Muscle layer of colon (tissue), 2 donors: Measurements from ENCODE around the gene NANOG.
"Not testable (repeated sequence)": the region's sequence is repeated elsewhere in the genome, so short reads cannot be mapped to it uniquely, and the experiment has no call there.

Experiments used
- H3K27ac ChIP-seq: one replicate; pipeline ENCODE4 v1.7.0; 2013; ENCODE audit warnings: low read depth, mild to moderate bottlenecking, low read length, moderate library complexity
- H3K27me3 ChIP-seq, 2 donors: one replicate each; pipeline ENCODE4 v1.7.0; 2013; ENCODE audit warnings: low read length in 2 of 2, mild to moderate bottlenecking in 2 of 2; ENCODE audit not compliant: insufficient read depth in 2 of 2, control insufficient read depth in 1 of 2
- H3K36me3 ChIP-seq: one replicate; pipeline ENCODE4 v1.7.0; 2013; ENCODE audit warnings: mild to moderate bottlenecking, low read length; ENCODE audit not compliant: insufficient read depth
- H3K4me1 ChIP-seq: one replicate; pipeline ENCODE4 v1.7.0; 2013; ENCODE audit warnings: mild to moderate bottlenecking, low read length; ENCODE audit not compliant: insufficient read depth
- H3K4me3 ChIP-seq, 2 donors: one replicate each; pipeline ENCODE4 v1.7.0; 2013; ENCODE audit warnings: low read length in 2 of 2, low read depth in 1 of 2, mild to moderate bottlenecking in 1 of 2, moderate library complexity in 1 of 2
- H3K9ac ChIP-seq: one replicate; pipeline ENCODE4 v1.7.0; 2013; ENCODE audit warnings: low read length
- H3K9me3 ChIP-seq: one replicate; pipeline ENCODE4 v1.7.0; 2013; ENCODE audit warnings: mild to moderate bottlenecking, low read length
- donor health status: abdominal sarcoma.
- donor health status: Adenocarcinoma of cecum.

NANOG gene

DNA sequence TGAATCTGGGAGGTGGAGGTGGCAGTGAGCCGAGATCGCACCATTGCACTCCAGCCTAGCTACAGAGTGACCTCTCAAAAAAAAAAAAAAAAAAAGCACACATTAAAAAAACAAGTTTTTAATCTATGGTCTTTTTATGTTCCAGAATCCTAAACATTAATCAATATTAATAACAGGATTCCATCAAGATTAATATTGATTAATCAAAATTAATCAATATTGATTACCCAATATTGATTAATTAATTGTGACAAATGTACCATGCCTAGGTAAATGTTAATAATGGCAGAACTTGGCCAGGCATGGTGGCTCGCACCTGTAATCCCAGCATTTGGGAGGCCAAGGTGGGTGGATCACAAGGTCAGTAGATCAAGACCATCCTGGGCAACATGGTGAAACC lies 7.9 kb upstream of the NANOG start:
- Histone ChIP-seq H3K27me3 (no peaks in the 10 kb centered on the region), H3K9me3 (no peaks in the 10 kb centered on the region)

DNA sequence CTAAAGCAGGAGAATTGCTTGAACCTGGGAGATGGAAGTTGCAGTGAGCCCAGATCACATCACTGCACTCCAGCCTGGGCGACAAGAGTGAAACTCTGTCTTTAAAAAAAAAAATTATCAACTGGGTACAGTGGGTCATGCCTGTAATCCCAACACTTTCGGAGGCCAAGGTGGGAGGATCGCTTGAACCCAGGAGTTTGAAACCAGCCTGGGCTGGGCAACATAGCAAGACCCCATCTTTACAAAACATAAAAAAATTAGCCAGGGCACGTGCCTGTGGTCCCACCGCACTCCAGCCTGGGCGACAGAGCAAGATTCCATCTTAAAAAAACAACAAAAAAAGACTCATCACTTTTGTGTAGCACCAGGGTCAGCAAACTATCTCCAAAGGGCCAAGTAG lies 7.1 kb upstream of the NANOG start:
- Histone ChIP-seq H3K9ac (no peak overlapping the region), H3K4me3 (no peak overlapping the region), H3K4me1 (no peaks in the 10 kb centered on the region), H3K36me3 (no peaks in the 10 kb centered on the region), H3K9me3 (no peaks in the 10 kb centered on the region), H3K27ac (no peak overlapping the region), H3K27me3 (no peaks in the 10 kb centered on the region)

More for the DNA sequence above, 7.9 kb upstream of the NANOG start:
- Histone ChIP-seq H3K27ac (no peak overlapping the region), H3K9ac (no peak overlapping the region), H3K4me3 (no peak overlapping the region), H3K4me1 (no peaks in the 10 kb centered on the region), H3K36me3 (no peaks in the 10 kb centered on the region)

DNA sequence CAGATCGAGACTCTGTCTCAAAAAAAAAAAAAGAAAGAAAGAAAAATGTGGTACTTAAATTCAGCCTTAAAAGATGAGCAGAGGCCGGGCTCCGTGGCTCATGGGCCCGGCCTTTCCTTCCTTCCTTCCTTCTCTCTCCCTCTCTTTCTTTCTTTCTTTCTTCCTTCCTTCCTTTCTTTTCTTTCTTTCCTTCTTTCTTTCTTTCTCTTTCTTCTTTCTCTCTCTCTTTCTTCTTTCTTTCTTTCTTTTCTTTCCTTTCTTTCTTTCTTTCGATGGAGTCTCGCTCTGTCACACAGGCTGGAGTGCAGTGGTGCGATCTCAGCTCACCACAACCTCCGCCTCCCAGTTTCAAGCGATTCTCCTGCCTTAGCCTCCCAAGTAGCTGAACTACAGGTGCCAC lies 5.8 kb upstream of the NANOG start:
- H3K9me3 ChIP-seq, H3K9ac ChIP-seq, H3K27me3 ChIP-seq, H3K36me3 ChIP-seq, H3K4me1 ChIP-seq, H3K27ac ChIP-seq, H3K4me3 ChIP-seq: not testable (repeated sequence)

DNA sequence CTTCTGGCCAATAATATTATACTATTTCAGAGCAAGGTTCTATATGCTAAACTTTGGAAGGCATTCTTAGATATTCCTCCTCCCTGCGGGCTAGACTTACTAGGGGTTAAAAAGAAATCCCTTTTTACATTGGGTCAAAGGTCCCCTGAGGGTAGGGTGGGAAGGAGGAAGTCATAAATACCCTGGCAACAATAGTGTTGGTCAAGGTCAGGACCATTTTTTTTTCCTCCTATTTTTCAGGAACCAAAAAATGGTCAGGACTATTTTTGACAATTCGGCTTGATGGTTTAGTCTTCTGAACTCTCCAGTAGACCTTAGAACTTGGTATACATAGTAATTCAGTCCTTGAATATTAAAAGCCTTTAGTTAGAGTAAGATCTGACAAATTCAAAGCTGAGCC lies 4.5 kb upstream of the NANOG start:
- Histone ChIP-seq H3K27ac (no peak overlapping the region), H3K36me3 (no peaks in the 10 kb centered on the region), H3K9me3 (no peaks in the 10 kb centered on the region), H3K4me1 (no peaks in the 10 kb centered on the region), H3K27me3 (no peaks in the 10 kb centered on the region), H3K9ac (no peak overlapping the region), H3K4me3 (no peak overlapping the region)

- Histone ChIP-seq H3K27ac (no peak overlapping the region), H3K4me3 (no peak overlapping the region), H3K27me3 (no peaks in the 10 kb centered on the region), H3K36me3 (no peaks in the 10 kb centered on the region), H3K9me3 (no peaks in the 10 kb centered on the region), H3K4me1 (no peaks in the 10 kb centered on the region), H3K9ac (no peak overlapping the region)
Measured at GRCh38 chr12:7787574-7788293, 1.5 kb upstream of the NANOG start.

- Histone ChIP-seq H3K9ac (no peak overlapping the region), H3K9me3 (no peaks in the 10 kb centered on the region), H3K27ac (no peak overlapping the region), H3K27me3 (no peaks in the 10 kb centered on the region), H3K4me1 (no peaks in the 10 kb centered on the region), H3K4me3 (no peak overlapping the region), H3K36me3 (no peaks in the 10 kb centered on the region)
Measured at GRCh38 chr12:7788294-7788660, 925 bp upstream of the NANOG start.

GRCh38 chr12:7793211-7793610 lies 4.0 kb downstream of the NANOG start:
- H3K27me3 ChIP-seq = no peaks in the 10 kb centered on the region
- no peaks in the 10 kb centered on the region for H3K4me1 ChIP-seq
- no peaks in the 10 kb centered on the region for H3K9me3 ChIP-seq
- no peak overlapping the region for H3K27ac ChIP-seq
- no peak overlapping the region for H3K4me3 ChIP-seq
- no peaks in the 10 kb centered on the region for H3K36me3 ChIP-seq
- H3K9ac ChIP-seq = no peak overlapping the region

- H3K9me3 ChIP-seq, H3K36me3 ChIP-seq, H3K27ac ChIP-seq, H3K4me3 ChIP-seq, H3K9ac ChIP-seq, H3K27me3 ChIP-seq, H3K4me1 ChIP-seq: not testable (repeated sequence)
Measured at GRCh38 chr12:7797269-7797668, 8.1 kb downstream of the NANOG start.

- Histone ChIP-seq H3K27me3 (no peaks in the 10 kb centered on the region), H3K4me3 (no peak overlapping the region), H3K4me1 (no peaks in the 10 kb centered on the region), H3K9ac (no peak overlapping the region), H3K9me3 (no peaks in the 10 kb centered on the region), H3K36me3 (no peaks in the 10 kb centered on the region), H3K27ac (no peak overlapping the region)
Measured at GRCh38 chr12:7797698-7798398, 8.6 kb downstream of the NANOG start.

GRCh38 chr12:7798750-7799308 lies 9.6 kb downstream of the NANOG start:
- not testable (repeated sequence) for H3K27me3 ChIP-seq, H3K36me3 ChIP-seq, H3K4me1 ChIP-seq, H3K9ac ChIP-seq, H3K27ac ChIP-seq, H3K9me3 ChIP-seq, H3K4me3 ChIP-seq

- no peak overlapping the region for H3K27ac ChIP-seq
- no peak overlapping the region for H3K4me3 ChIP-seq
- H3K36me3 ChIP-seq = no peaks in the 10 kb centered on the region
- H3K9me3 ChIP-seq = no peaks in the 10 kb centered on the region
- H3K4me1 ChIP-seq = no peaks in the 10 kb centered on the region
- no peak overlapping the region for H3K9ac ChIP-seq
- H3K27me3 ChIP-seq = no peaks in the 10 kb centered on the region
Measured at GRCh38 chr12:7801460-7801859, 12.3 kb downstream of the NANOG start.

- H3K27me3 ChIP-seq, H3K4me3 ChIP-seq, H3K9ac ChIP-seq, H3K27ac ChIP-seq, H3K36me3 ChIP-seq, H3K4me1 ChIP-seq, H3K9me3 ChIP-seq: not testable (repeated sequence)
Measured at GRCh38 chr12:7806319-7806718, 17.1 kb downstream of the NANOG start.
